Left lung (tissue), 10 donors: Measurements from ENCODE around the gene NFATC1. TPM values are rescaled to one million over a fixed set of nuclear protein-coding genes. Genes with fewer than 3 reads are reported as not detected.
A peak's percentile ranks its signal among the peaks of the same experiment; 100 is the strongest.

ENCODE experiments used
- ATAC-seq: fragments of 200-7000 bp; cut with Tn5 transposase; one replicate; pipeline ENCODE4 v1.9.1; 2020; ENCODE audit warnings: moderate library complexity
- DNase-seq, 4 donors: peaks; one replicate each; pipeline ENCODE4 v3.0.0-alpha.2; 2013 to 2020
- H3K27ac ChIP-seq, 2 donors: fragments of 200-600 bp; sonication (generic) in 1 of 2; one replicate each; pipeline versions ENCODE4 v1.5.0 to v1.8.0; 2020 to 2021
- H3K27me3 ChIP-seq, 2 donors: fragments of 200-600 bp; sonication (generic) in 1 of 2; one replicate each; pipeline versions ENCODE4 v1.5.0 to v1.8.0; 2020 to 2021
- H3K36me3 ChIP-seq, 2 donors: fragments of 200-600 bp; sonication (generic) in 1 of 2; one replicate each; pipeline versions ENCODE4 v1.5.0 to v1.8.0; 2020 to 2021
- H3K4me1 ChIP-seq, 2 donors: fragments of 200-600 bp; one replicate each; pipeline ENCODE4 v1.8.0; 2021
- H3K4me3 ChIP-seq, 2 donors: fragments of 200-600 bp; sonication (generic) in 1 of 2; one replicate each; pipeline versions ENCODE4 v1.5.0 to v1.8.0; 2020 to 2021; ENCODE audit warnings: mild to moderate bottlenecking in 1 of 2
- H3K9me3 ChIP-seq, 2 donors: fragments of 200-600 bp; sonication (generic) in 1 of 2; one replicate each; pipeline versions ENCODE4 v1.5.0 to v1.8.0; 2020 to 2021
- CTCF ChIP-seq, 2 donors: fragments of 200-600 bp; sonication (generic) in 1 of 2; IDR thresholded peaks; one replicate each; pipeline versions ENCODE4 v1.5.0 to v1.8.0; 2021; ENCODE audit warnings: antibody characterized with exemption in 2 of 2
- intact Hi-C, 2 donors: fragments of 100-400 bp; cut with DNase I; formaldehyde crosslinking; loops; one replicate each; pipeline versions ENCODE4 v1.11.2 to v1.14.2; 2022
- polyA plus RNA-seq, 6 donors: library from polyadenylated mRNA; unstranded; fragments of 120-200 nt; gene quantifications; one replicate each; pipeline ENCODE4 v1.2.1, GENCODE V29; 2013; ENCODE audit not compliant: insufficient read length in 6 of 6
- total RNA-seq, 2 donors: library from RNA; stranded (reverse); fragmentation: NEBNext Ultra II Directional; extraction: Animal tissue kit (Norgen Biotek cat#: 25700); gene quantifications; one replicate each; pipeline ENCODE4 v1.2.1, GENCODE V29; 2021
- donor health status: DM: no; HTN: yes; CAD: no.
- donor health status: DM: no; HTN: no; CAD: no.

Gene NFATC1
- total and polyA plus RNA-seq, 8 donors, result 6.5 to 17.1 (median 8.0) TPM

DNA sequence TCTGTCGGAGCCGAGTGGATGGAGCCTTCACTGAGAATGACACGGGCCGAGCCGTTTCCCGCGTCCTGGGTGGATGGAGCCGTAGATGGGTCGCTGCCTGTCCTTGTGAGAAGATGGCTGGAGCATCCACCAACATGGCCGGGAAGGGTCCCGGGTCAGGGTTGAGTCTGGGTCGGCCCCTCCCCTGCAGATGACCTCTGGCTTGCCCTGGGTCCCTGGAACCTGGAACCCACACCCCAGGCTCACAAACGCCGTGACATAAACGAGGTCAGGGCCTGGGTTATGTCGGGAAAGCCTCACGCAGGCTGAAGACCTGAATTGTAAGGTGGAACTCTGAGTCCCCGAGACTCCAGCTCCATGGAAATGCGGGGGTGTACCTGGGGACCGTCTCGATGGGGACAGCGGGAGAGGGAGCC lies 94.9 kb downstream of the NFATC1 start:
- no peak overlapping the region for H3K4me3 ChIP-seq
- no peaks in the 10 kb centered on the region for H3K4me1 ChIP-seq
- peaks cover 0 to 15% of the 10 kb centered on the region in 2 donors for H3K9me3 ChIP-seq
- TF ChIP-seq CTCF (IDR thresholded peaks at IDR 0.05), result no peak
- H3K27me3 ChIP-seq, result no peaks in the 10 kb centered on the region
- intact Hi-C loops, result no loop called here
- no peak overlapping the region for H3K27ac ChIP-seq
- no peak for ATAC-seq
- H3K36me3 ChIP-seq, result peaks cover 0 to 45% of the 10 kb centered on the region in 2 donors
- DNase-seq, result peak in 2 of 4 donors; percentile 24 to 55

DNA sequence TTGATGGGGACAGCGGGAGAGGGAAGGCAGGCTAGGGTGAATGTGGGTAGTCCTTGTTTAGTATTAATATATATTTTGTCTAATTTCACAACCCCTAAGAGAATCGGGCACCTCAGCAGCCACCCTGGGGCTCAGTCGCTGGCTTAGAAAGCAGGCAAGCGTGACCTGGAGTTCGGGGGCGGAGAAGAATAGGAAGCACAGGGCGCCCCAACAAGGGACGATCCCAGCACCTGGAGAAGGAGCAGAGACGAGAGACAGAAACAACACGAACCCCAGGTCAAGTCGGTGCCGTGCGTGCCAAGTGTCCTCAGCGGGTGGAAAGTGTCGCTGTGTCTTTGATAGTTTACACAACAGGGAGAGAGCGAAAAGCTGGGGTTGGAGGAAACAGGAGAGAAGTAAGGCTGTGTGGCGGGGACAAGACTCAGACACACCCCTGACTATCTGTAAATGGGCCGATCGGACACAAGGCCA lies 95.4 kb downstream of the NFATC1 start:
- H3K27ac ChIP-seq, result no peak overlapping the region
- no peak overlapping the region for H3K4me3 ChIP-seq
- intact Hi-C loops, result no loop called here
- H3K9me3 ChIP-seq, result peaks cover 0 to 17% of the 10 kb centered on the region in 2 donors
- DNase-seq (peak in 2 of 4 donors; percentile 19 to 41), ATAC-seq (no peak)
- H3K36me3 ChIP-seq, result peaks cover 0 to 42% of the 10 kb centered on the region in 2 donors
- no peaks in the 10 kb centered on the region for H3K27me3 ChIP-seq
- no peak for TF ChIP-seq CTCF (IDR thresholded peaks at IDR 0.05)
- no peaks in the 10 kb centered on the region for H3K4me1 ChIP-seq

GRCh38 chr18:79493211-79493800 lies 97.6 kb downstream of the NFATC1 start:
- Histone ChIP-seq H3K36me3 (peaks cover 0 to 28% of the 10 kb centered on the region in 2 donors), H3K27ac (no peak overlapping the region), H3K4me1 (no peaks in the 10 kb centered on the region), H3K27me3 (no peaks in the 10 kb centered on the region), H3K4me3 (no peak overlapping the region), H3K9me3 (peaks cover 0 to 22% of the 10 kb centered on the region in 2 donors)
- TF ChIP-seq CTCF (IDR thresholded peaks at IDR 0.05), result no peak
- DNase-seq (peak in 2 of 4 donors; percentile 21 to 78), ATAC-seq (no peak)
- intact Hi-C loops, result no loop called here

DNA sequence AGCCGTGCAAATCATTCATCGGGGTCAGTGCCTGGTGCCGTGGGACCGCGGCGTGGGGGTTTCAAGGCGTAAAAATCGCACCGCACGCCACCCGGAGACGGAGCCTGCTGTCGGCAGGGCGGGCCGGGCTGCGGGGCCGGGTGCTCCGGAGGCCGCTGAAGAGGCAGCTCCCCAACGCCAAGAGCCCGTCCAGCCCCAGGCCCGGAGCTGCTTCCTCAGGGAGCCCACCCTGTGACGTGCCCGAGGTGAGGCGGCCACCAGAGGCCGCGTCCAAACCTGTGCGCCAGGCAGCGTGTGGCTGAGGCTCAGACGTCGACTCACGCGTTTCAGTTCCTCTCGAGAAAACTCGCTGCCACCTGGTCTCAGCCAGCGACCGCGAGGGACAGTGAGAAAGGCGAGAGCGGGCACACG lies 98.1 kb downstream of the NFATC1 start:
- Histone ChIP-seq H3K27ac (no peak overlapping the region), H3K36me3 (peaks cover 0 to 23% of the 10 kb centered on the region in 2 donors), H3K4me3 (no peak overlapping the region), H3K27me3 (no peaks in the 10 kb centered on the region), H3K4me1 (no peaks in the 10 kb centered on the region), H3K9me3 (peaks cover 0 to 27% of the 10 kb centered on the region in 2 donors)
- intact Hi-C loops, result no loop called here
- ATAC-seq (no peak), DNase-seq (peak in 2 of 4 donors; percentile 29 to 75)
- no peak for TF ChIP-seq CTCF (IDR thresholded peaks at IDR 0.05)

GRCh38 chr18:79494936-79495335 lies 99.2 kb downstream of the NFATC1 start:
- H3K27ac ChIP-seq, result no peak overlapping the region
- H3K9me3 ChIP-seq, result peaks cover 0 to 37% of the 10 kb centered on the region in 2 donors
- DNase-seq (peak in 2 of 4 donors; percentile 22 to 46), ATAC-seq (no peak)
- H3K36me3 ChIP-seq, result peaks cover 0 to 17% of the 10 kb centered on the region in 2 donors
- no peaks in the 10 kb centered on the region for H3K27me3 ChIP-seq
- H3K4me1 ChIP-seq, result no peaks in the 10 kb centered on the region
- no peak for TF ChIP-seq CTCF (IDR thresholded peaks at IDR 0.05)
- intact Hi-C loops, result no loop called here
- H3K4me3 ChIP-seq, result no peak overlapping the region
